H1 (cell line): ENCODE data around the gene UGT1A6. TPM values are rescaled to one million over a fixed set of nuclear protein-coding genes. Genes with fewer than 3 reads are reported as not detected.

ENCODE experiments used
- CTCF ChIA-PET: fragments of 300-600 bp; sonication (Branson Sonifier 250); formaldehyde crosslinking; loops from one replicate; lab custom pipeline; 2021; ENCODE audit not compliant: partially characterized antibody; lab: Charles Lee
- POLR2A ChIA-PET: fragments of 300-600 bp; sonication (Branson Sonifier 250); formaldehyde crosslinking; loops from one replicate; lab custom pipeline; 2021; ENCODE audit warnings: inconsistent platforms; ENCODE audit not compliant: partially characterized antibody; lab: Charles Lee
- DNase-seq, 2 experiments: peaks; one replicate each; pipeline versions ENCODE4 v3.0.0 to v3.0.0-alpha.2; 2010 to 2022; ENCODE audit warnings: low spot score in 2 of 2, low read depth in 1 of 2, mixed read lengths in 1 of 2
- FAIRE-seq: peaks from 2 replicates; lab custom pipeline; 2011; peaks lifted over from hg19 to GRCh38; lab: Jason Lieb, UNC
- H2AFZ ChIP-seq: 2 replicates; pipeline ENCODE4 v1.8.1; 2012; ENCODE audit warnings: low read length, inconsistent platforms
- H2AK5ac ChIP-seq: 2 replicates; pipeline ENCODE4 v1.6.1; 2013; ENCODE audit warnings: low read depth, low read length
- H2BK120ac ChIP-seq: replicated peaks from 2 replicates; pipeline ENCODE3; 2013; ENCODE audit warnings: low read depth, low read length, inconsistent platforms
- H2BK12ac ChIP-seq: 2 replicates; pipeline ENCODE4 v1.6.1; 2013; ENCODE audit warnings: low read depth, low read length
- H2BK15ac ChIP-seq: 2 replicates; pipeline ENCODE4 v1.6.1; 2013; ENCODE audit warnings: low read length
- H2BK20ac ChIP-seq: 2 replicates; pipeline ENCODE4 v1.6.1; 2013; ENCODE audit warnings: low read length
- H2BK5ac ChIP-seq: 2 replicates; pipeline ENCODE4 v1.6.1; 2013; ENCODE audit warnings: low read depth, low read length
- H3K14ac ChIP-seq: 2 replicates; pipeline ENCODE4 v1.6.1; 2013; ENCODE audit warnings: inconsistent platforms; ENCODE audit not compliant: insufficient read length
- H3K18ac ChIP-seq: 2 replicates; pipeline ENCODE4 v1.6.1; 2013; ENCODE audit warnings: low read length; ENCODE audit errors: extremely low read depth
- H3K23ac ChIP-seq: 2 replicates; pipeline ENCODE4 v1.6.1; 2013; ENCODE audit warnings: inconsistent platforms; ENCODE audit not compliant: insufficient read length
- H3K23me2 ChIP-seq: 2 replicates; pipeline ENCODE4 v1.6.1; 2013; ENCODE audit warnings: low read depth, low read length
- H3K27ac ChIP-seq: 2 replicates; pipeline ENCODE4 v1.6.1; 2011; ENCODE audit warnings: low read depth, low read length, inconsistent platforms
- H3K27me3 ChIP-seq, 4 experiments: replicated peaks in 1 of 4; 1 replicate in 1 of 4; 2 replicates in 3 of 4; pipeline versions ENCODE4 v1.6.1 to v1.8.1; 2011 to 2013; ENCODE audit warnings: low read length in 3 of 4, mild to moderate bottlenecking in 3 of 4, inconsistent platforms in 2 of 4, mixed read lengths in 2 of 4, moderate library complexity in 1 of 4; ENCODE audit not compliant: control insufficient read depth in 3 of 4, insufficient read depth in 3 of 4; ENCODE audit errors: extremely low read depth in 1 of 4
- H3K36me3 ChIP-seq, 4 experiments: 2 replicates each; pipeline versions ENCODE4 v1.6.1 to v1.8.1; 2011 to 2013; ENCODE audit warnings: mild to moderate bottlenecking in 4 of 4, low read length in 3 of 4, moderate library complexity in 2 of 4, control low read depth in 1 of 4, inconsistent platforms in 1 of 4; ENCODE audit not compliant: insufficient read depth in 4 of 4, control insufficient read depth in 2 of 4
- H3K4ac ChIP-seq: replicated peaks from 2 replicates; pipeline ENCODE3; 2013; ENCODE audit warnings: low read length, low read depth, mixed read lengths, inconsistent platforms; ENCODE audit not compliant: insufficient read length
- H3K4me1 ChIP-seq, 4 experiments: replicated peaks in 1 of 4; 1 replicate in 1 of 4; 2 replicates in 3 of 4; pipeline versions ENCODE4 v1.6.1 to v1.8.1; 2011 to 2013; ENCODE audit warnings: low read length in 3 of 4, inconsistent platforms in 2 of 4, mixed read lengths in 1 of 4; ENCODE audit not compliant: insufficient read depth in 4 of 4, control insufficient read depth in 3 of 4
- H3K4me2 ChIP-seq, 2 experiments: 2 replicates each; pipeline versions ENCODE4 v1.6.1 to v1.8.1; 2011 to 2013; ENCODE audit warnings: low read depth in 2 of 2, low read length in 2 of 2, control low read depth in 1 of 2, inconsistent platforms in 1 of 2, mild to moderate bottlenecking in 1 of 2; ENCODE audit not compliant: insufficient read depth in 1 of 2
- H3K4me3 ChIP-seq, 4 experiments: fragments of 200-600, 300-600 bp in 1 of 4; sonication (generic), shearing (Covaris generic), sonication (Bioruptor Twin) in 1 of 4; 2 replicates each; pipeline versions ENCODE4 v1.5.1 to v1.8.1; 2011 to 2016; ENCODE audit warnings: low read length in 4 of 4, low read depth in 3 of 4, control low read depth in 2 of 4, inconsistent platforms in 2 of 4, mild to moderate bottlenecking in 2 of 4, mixed read lengths in 1 of 4, moderate library complexity in 1 of 4; ENCODE audit not compliant: insufficient read depth in 2 of 4; ENCODE audit errors: extremely low read depth in 1 of 4
- H3K56ac ChIP-seq: replicated peaks from 2 replicates; pipeline ENCODE3; 2013; ENCODE audit warnings: low read depth, mild to moderate bottlenecking, mixed read lengths, low read length, inconsistent platforms; ENCODE audit not compliant: insufficient read length
- H3K79me1 ChIP-seq: 2 replicates; pipeline ENCODE4 v1.6.1; 2013; ENCODE audit warnings: low read depth, low read length, control low read depth
- H3K79me2 ChIP-seq, 2 experiments: 2 replicates each; pipeline versions ENCODE4 v1.6.1 to v1.8.1; 2012 to 2013; ENCODE audit warnings: low read length in 2 of 2, mild to moderate bottlenecking in 2 of 2, inconsistent platforms in 1 of 2; ENCODE audit not compliant: insufficient read depth in 2 of 2, control insufficient read depth in 1 of 2
- H3K9ac ChIP-seq, 4 experiments: replicated peaks in 1 of 4; 1 replicate in 1 of 4; 2 replicates in 3 of 4; pipeline versions ENCODE4 v1.6.1 to v1.8.1; 2011 to 2013; ENCODE audit warnings: low read depth in 3 of 4, low read length in 3 of 4, control low read depth in 2 of 4, mild to moderate bottlenecking in 2 of 4, moderate library complexity in 2 of 4, inconsistent platforms in 1 of 4; ENCODE audit errors: extremely low read depth in 1 of 4
- H3K9me3 ChIP-seq, 2 experiments: 2 replicates each; pipeline versions ENCODE4 v1.6.1 to v1.8.1; 2012 to 2013; ENCODE audit warnings: mild to moderate bottlenecking in 2 of 2, moderate library complexity in 2 of 2, control low read depth in 1 of 2, inconsistent platforms in 1 of 2, low read depth in 1 of 2, low read length in 1 of 2, mixed read lengths in 1 of 2; ENCODE audit not compliant: insufficient read depth in 2 of 2
- H4K20me1 ChIP-seq, 2 experiments: replicated peaks in 1 of 2; 2 replicates each; pipeline versions ENCODE3 to v1.8.1; 2011 to 2013; ENCODE audit warnings: inconsistent platforms in 2 of 2, low read length in 2 of 2, mild to moderate bottlenecking in 1 of 2; ENCODE audit not compliant: insufficient read depth in 2 of 2, control insufficient read depth in 1 of 2
- H4K5ac ChIP-seq: 2 replicates; pipeline ENCODE4 v1.6.1; 2013; ENCODE audit warnings: low read length, low read depth, mixed read lengths, inconsistent platforms; ENCODE audit not compliant: insufficient read length
- H4K8ac ChIP-seq: 2 replicates; pipeline ENCODE4 v1.8.0; 2013; ENCODE audit warnings: mild to moderate bottlenecking, moderate library complexity, low read length, inconsistent platforms; ENCODE audit not compliant: insufficient read depth; ENCODE audit errors: extremely low read depth
- H4K91ac ChIP-seq: replicated peaks from 2 replicates; pipeline ENCODE3; 2013; ENCODE audit warnings: low read length, mixed read lengths, inconsistent platforms; ENCODE audit not compliant: insufficient read length
- CHD2 ChIP-seq: IDR thresholded peaks from 2 replicates; pipeline ENCODE4 v1.6.1; 2012; ENCODE audit warnings: low read length, improper control_type of control experiment
- JUND ChIP-seq: IDR thresholded peaks from 2 replicates; pipeline ENCODE4 v1.6.1; 2011; ENCODE audit warnings: mild to moderate bottlenecking, improper control_type of control experiment, low read length
- RFX5 ChIP-seq: IDR thresholded peaks from 2 replicates; pipeline ENCODE4 v1.6.1; 2011; ENCODE audit warnings: low read depth, low read length, improper control_type of control experiment, borderline replicate concordance
- SP4 ChIP-seq: IDR thresholded peaks from 2 replicates; pipeline ENCODE4 v1.6.1; 2012; ENCODE audit warnings: low read length, inconsistent platforms
- WGBS, 2 experiments: shearing (Covaris generic) in 1 of 2; methylation state at CpG; one replicate each; pipeline versions ENCODE4 v1.1.6 to v1.1.7; 2013 to 2015; ENCODE audit warnings: low lambda C conversion rate in 2 of 2, mixed read lengths in 2 of 2, inconsistent platforms in 1 of 2, low coverage in 1 of 2, missing lambda C conversion rate in 1 of 2; ENCODE audit not compliant: insufficient replicate concordance in 2 of 2, insufficient coverage in 1 of 2, insufficient read length in 1 of 2; ENCODE audit errors: extremely low coverage in 1 of 2, missing lambda C conversion rate in 1 of 2; 5-methylcytosine and 5-hydroxymethylcytosine counted together
- polyA plus RNA-seq, 7 experiments: library from polyadenylated mRNA; depleted of rRNA in 3 of 7; stranded (reverse) in 5 of 7; unstranded in 2 of 7; fragments of >200 nt in 5 of 7; fragments of 200-250 nt in 2 of 7; gene quantifications; 1 replicate in 5 of 7; 2 replicates in 1 of 7; 4 replicates in 1 of 7; pipeline versions ENCODE4 v1.2.1 to v1.2.3, GENCODE V29; 2011 to 2013; ENCODE audit warnings: missing spikeins in 2 of 7, mixed read lengths in 2 of 7
- total RNA-seq: library from RNA; stranded (reverse); fragmentation: NEBNext Ultra II Directional; extraction: Animal tissue kit (Norgen Biotek cat#: 25700); gene quantifications from 2 replicates; pipeline ENCODE4 v1.2.1, GENCODE V29; 2021

UGT1A6 gene
- total and polyA plus RNA-seq, 2 of the 8 experiments (the other 6 are each of a cell fraction or from before 2014, with no cell fraction given) = not detected

DNA sequence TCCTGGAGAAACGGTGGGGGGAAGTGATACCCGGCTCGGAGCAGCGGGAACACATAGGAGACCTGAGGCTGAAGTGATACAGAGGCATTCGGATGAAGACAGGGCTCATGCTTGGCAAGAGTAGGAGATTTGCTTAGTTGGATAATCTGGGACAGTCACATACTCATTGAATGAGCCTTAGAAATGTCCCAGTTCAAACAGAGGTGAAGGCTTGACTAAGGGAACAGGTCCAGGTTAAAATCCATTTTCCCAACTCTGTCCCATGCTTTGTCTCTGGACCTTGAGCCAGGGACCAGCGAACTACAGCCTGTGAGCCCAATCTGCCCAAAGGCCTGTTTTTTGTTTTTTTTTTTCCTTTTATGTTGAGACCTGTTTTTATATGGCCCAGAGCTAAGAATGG lies 1.3 kb downstream of the UGT1A6 start:
- DNase-seq = no peak
- TF ChIP-seq SP4 = no peak
- no peak for TF ChIP-seq JUND
- no peak for TF ChIP-seq RFX5
- no peak for TF ChIP-seq CHD2
- Histone ChIP-seq H3K27ac (no peak overlapping the region), H4K5ac (no peak overlapping the region), H3K4me1 (peaks cover 0 to 5% (median 4%) of the 10 kb centered on the region in 4 experiments; a peak in 2 of 7 replicates), H2BK20ac (no peak overlapping the region), H3K56ac (no peak overlapping the region), H4K20me1 (no peaks in the 10 kb centered on the region), H3K4me3 (no peak overlapping the region), H2BK12ac (no peak overlapping the region), H3K23ac (no peak overlapping the region), H4K91ac (no peak overlapping the region), H3K14ac (no peak overlapping the region), H3K18ac (no peak overlapping the region), H3K9ac (no peak overlapping the region), H4K8ac (no peak overlapping the region), H3K9me3 (peaks cover 0 to 2% of the 10 kb centered on the region in 2 experiments; a peak in 1 of 4 replicates), H2BK5ac (no peak overlapping the region), H2AK5ac (no peak overlapping the region), H3K79me2 (no peaks in the 10 kb centered on the region), H3K27me3 (no peaks in the 10 kb centered on the region), H3K79me1 (no peaks in the 10 kb centered on the region), H3K4ac (no peak overlapping the region), H2BK120ac (no peak overlapping the region), H3K23me2 (peaks cover 2% of the 10 kb centered on the region; the same call in 1 of the 2 replicates), H2BK15ac (no peak overlapping the region), H2AFZ (0 out of 2 replicates have a peak overlapping the region, but pooled peaks have one; percentile 16), H3K36me3 (no peaks in the 10 kb centered on the region), H3K4me2 (no peak overlapping the region)
- 93% methylated on average over 6 of the region's 6 CpGs; no CpG with 5 or more reads in 1 of the 2 experiments for WGBS, 2 experiments
- no peak for FAIRE-seq
- CTCF ChIA-PET = no interaction called here
- POLR2A ChIA-PET = no interaction called here
